Measurements from ENCODE around the gene P4HA3. TPM values are rescaled to one million over a fixed set of nuclear protein-coding genes. Genes with fewer than 3 reads are reported as not detected.

P4HA3 gene
- total RNA-seq, 1 experiment from 2014 or later: 3.7 TPM

GRCh38 chr11:74284466-74284865 lies 27.0 kb downstream of the P4HA3 start:
- H3K4me1 ChIP-seq (ENCODE audit: insufficient read depth, low read length): peaks cover 48% of the 10 kb centered on the region
- no peak overlapping the region for H2AFZ ChIP-seq (ENCODE audit: low read length)
- ChIA-PET CTCF (no interaction called here), POLR2A (ENCODE audit: unreplicated experiment) (no interaction called here)
- no peaks in the 10 kb centered on the region for H3K9me2 ChIP-seq (replicated peaks; ENCODE audit: low read length)
- BruUV-seq (replicated peaks): no TSS peak
- H3K9ac ChIP-seq (ENCODE audit: low read length): peak overlapping the region; percentile 54
- DNase-seq: no peak
- H3K36me3 ChIP-seq (ENCODE audit: low read depth, low read length): no peaks in the 10 kb centered on the region
- no peaks in the 10 kb centered on the region for H3K79me2 ChIP-seq (ENCODE audit: low read length)
- no peaks in the 10 kb centered on the region for H3K9me3 ChIP-seq (ENCODE audit: low read length)
- H3K4me3 ChIP-seq (ENCODE audit: low read length): no peak overlapping the region
- H3K27ac ChIP-seq (ENCODE audit: low read length): peak overlapping the region; percentile 85
- no peaks in the 10 kb centered on the region for H3K27me3 ChIP-seq (ENCODE audit: low read length)
- TF ChIP-seq EZH2phosphoT487 (IDR thresholded peaks at IDR 0.05; ENCODE audit: borderline replicate concordance, low read length) (no peak), EZH2 (IDR thresholded peaks at IDR 0.05; ENCODE audit: low read length, unreplicated experiment) (no peak), CTCF (conservative IDR thresholded peaks at IDR 0.05; ENCODE audit: low read depth, low read length) (no peak)
- no peaks in the 10 kb centered on the region for H4K20me1 ChIP-seq (ENCODE audit: low read length)
- H3F3A ChIP-seq (ENCODE audit: low read length, unreplicated experiment): no peaks in the 10 kb centered on the region
- H3K4me2 ChIP-seq (ENCODE audit: low read length): peak overlapping the region; percentile 50; the same call in 1 of the 2 replicates
- intact Hi-C loops (cut with micrococcal nuclease): no loop called here
- ATAC-seq: no peak

- Histone ChIP-seq H3K36me3 (ENCODE audit: low read depth, low read length) (no peaks in the 10 kb centered on the region), H3K9me3 (ENCODE audit: low read length) (no peaks in the 10 kb centered on the region), H2AFZ (ENCODE audit: low read length) (no peak overlapping the region), H3K9ac (ENCODE audit: low read length) (peak overlapping the region; percentile 54), H3K4me3 (ENCODE audit: low read length) (no peak overlapping the region), H3K4me1 (ENCODE audit: insufficient read depth, low read length) (peaks cover 51% of the 10 kb centered on the region), H4K20me1 (ENCODE audit: low read length) (no peaks in the 10 kb centered on the region), H3K79me2 (ENCODE audit: low read length) (no peaks in the 10 kb centered on the region), H3K27me3 (ENCODE audit: low read length) (no peaks in the 10 kb centered on the region), H3K9me2 (replicated peaks; ENCODE audit: low read length) (no peaks in the 10 kb centered on the region), H3K4me2 (ENCODE audit: low read length) (peak overlapping the region; percentile 50), H3F3A (ENCODE audit: low read length, unreplicated experiment) (peaks cover 5% of the 10 kb centered on the region), H3K27ac (ENCODE audit: low read length) (peak overlapping the region; percentile 85)
- BruUV-seq (replicated peaks): no TSS peak
- no peak for TF ChIP-seq CTCF (conservative IDR thresholded peaks at IDR 0.05; ENCODE audit: low read depth, low read length)
- TF ChIP-seq EZH2phosphoT487 (IDR thresholded peaks at IDR 0.05; ENCODE audit: borderline replicate concordance, low read length): no peak
- no peak for TF ChIP-seq EZH2 (IDR thresholded peaks at IDR 0.05; ENCODE audit: low read length, unreplicated experiment)
- POLR2A ChIA-PET (ENCODE audit: unreplicated experiment): no interaction called here
- CTCF ChIA-PET: no interaction called here
- DNase-seq: peak; percentile 90
- intact Hi-C loops (cut with micrococcal nuclease): no loop called here
- peak; percentile 78 for ATAC-seq
These were observed 27.8 kb downstream of the P4HA3 start for GRCh38 chr11:74283580-74284180.

- BruUV-seq (replicated peaks): no TSS peak
- H3F3A ChIP-seq (ENCODE audit: low read length, unreplicated experiment): peaks cover 5% of the 10 kb centered on the region
- ATAC-seq (no peak), DNase-seq (no peak)
- no peaks in the 10 kb centered on the region for H4K20me1 ChIP-seq (ENCODE audit: low read length)
- intact Hi-C loops (cut with micrococcal nuclease): no loop called here
- POLR2A ChIA-PET (ENCODE audit: unreplicated experiment): no interaction called here
- no peaks in the 10 kb centered on the region for H3K36me3 ChIP-seq (ENCODE audit: low read depth, low read length)
- peaks cover 53% of the 10 kb centered on the region for H3K4me1 ChIP-seq (ENCODE audit: insufficient read depth, low read length)
- no peaks in the 10 kb centered on the region for H3K9me2 ChIP-seq (replicated peaks; ENCODE audit: low read length)
- H3K79me2 ChIP-seq (ENCODE audit: low read length): no peaks in the 10 kb centered on the region
- no peaks in the 10 kb centered on the region for H3K27me3 ChIP-seq (ENCODE audit: low read length)
- CTCF ChIA-PET: no interaction called here
- no peaks in the 10 kb centered on the region for H3K9me3 ChIP-seq (ENCODE audit: low read length)
- peak overlapping the region; percentile 85 for H3K27ac ChIP-seq (ENCODE audit: low read length)
- no peak overlapping the region for H3K4me3 ChIP-seq (ENCODE audit: low read length)
- no peak overlapping the region; the same call in 1 of the 2 replicates for H3K4me2 ChIP-seq (ENCODE audit: low read length)
- no peak for TF ChIP-seq EZH2 (IDR thresholded peaks at IDR 0.05; ENCODE audit: low read length, unreplicated experiment)
- no peak for TF ChIP-seq CTCF (conservative IDR thresholded peaks at IDR 0.05; ENCODE audit: low read depth, low read length)
- TF ChIP-seq EZH2phosphoT487 (IDR thresholded peaks at IDR 0.05; ENCODE audit: borderline replicate concordance, low read length): no peak
- H3K9ac ChIP-seq (ENCODE audit: low read length): no peak overlapping the region
- no peak overlapping the region for H2AFZ ChIP-seq (ENCODE audit: low read length)
These were observed 28.5 kb downstream of the P4HA3 start for GRCh38 chr11:74282914-74283371.

All from PC-3 (cell line).